Measurements from ENCODE around the gene DCDC2C. TPM values are rescaled to one million over a fixed set of nuclear protein-coding genes. Genes with fewer than 3 reads are reported as not detected.
"Not testable (repeated sequence)": the region's sequence is repeated elsewhere in the genome, so short reads cannot be mapped to it uniquely, and the experiment has no call there.

Gene DCDC2C
- total RNA-seq, 1 experiment from 2014 or later = not detected

DNA sequence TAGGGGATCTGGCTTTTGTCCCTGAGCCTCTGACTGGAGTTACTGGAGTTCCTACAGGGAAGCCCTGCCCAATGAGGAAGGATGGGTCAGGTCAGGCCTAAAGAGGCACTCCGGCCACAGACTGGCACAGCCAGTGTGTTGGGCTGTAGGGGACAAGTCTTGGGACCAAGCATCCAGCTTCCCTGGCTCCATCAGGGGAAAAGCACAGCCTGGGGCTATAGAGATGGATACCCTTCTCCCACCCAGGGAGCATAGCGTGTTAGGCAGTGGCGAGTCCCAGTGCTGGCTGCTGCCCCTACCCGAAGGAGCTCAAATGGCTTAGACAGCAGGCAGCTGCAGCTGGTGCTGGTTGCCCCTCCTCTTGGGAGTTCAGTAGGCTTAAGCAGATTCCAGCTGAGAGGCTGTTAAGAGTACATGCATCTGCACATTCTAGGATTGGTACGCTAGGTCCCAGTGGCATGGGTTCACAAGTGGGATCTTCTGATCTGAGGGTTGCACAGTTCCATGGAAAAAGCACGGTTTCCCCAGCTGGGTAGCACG lies 111.4 kb downstream of the DCDC2C start:
- no peak overlapping the region for H3K27ac Mint-ChIP-seq (ENCODE audit: low read depth, unreplicated experiment)
- BruUV-seq (replicated peaks) = no TSS peak
- peaks cover 30% of the 10 kb centered on the region for H3K9me3 Mint-ChIP-seq (ENCODE audit: unreplicated experiment)
- intact Hi-C loops (cut with micrococcal nuclease) = no loop called here
- H3K4me3 Mint-ChIP-seq (ENCODE audit: unreplicated experiment) = no peak overlapping the region
- no peaks in the 10 kb centered on the region for H3K36me3 Mint-ChIP-seq (ENCODE audit: insufficient read depth, unreplicated experiment)
- no peaks in the 10 kb centered on the region for H3K4me1 Mint-ChIP-seq (ENCODE audit: insufficient read depth, unreplicated experiment)
- H3K27me3 Mint-ChIP-seq (ENCODE audit: insufficient read depth, unreplicated experiment) = peaks cover 5% of the 10 kb centered on the region
- TF ChIP-seq, protein P1, sequence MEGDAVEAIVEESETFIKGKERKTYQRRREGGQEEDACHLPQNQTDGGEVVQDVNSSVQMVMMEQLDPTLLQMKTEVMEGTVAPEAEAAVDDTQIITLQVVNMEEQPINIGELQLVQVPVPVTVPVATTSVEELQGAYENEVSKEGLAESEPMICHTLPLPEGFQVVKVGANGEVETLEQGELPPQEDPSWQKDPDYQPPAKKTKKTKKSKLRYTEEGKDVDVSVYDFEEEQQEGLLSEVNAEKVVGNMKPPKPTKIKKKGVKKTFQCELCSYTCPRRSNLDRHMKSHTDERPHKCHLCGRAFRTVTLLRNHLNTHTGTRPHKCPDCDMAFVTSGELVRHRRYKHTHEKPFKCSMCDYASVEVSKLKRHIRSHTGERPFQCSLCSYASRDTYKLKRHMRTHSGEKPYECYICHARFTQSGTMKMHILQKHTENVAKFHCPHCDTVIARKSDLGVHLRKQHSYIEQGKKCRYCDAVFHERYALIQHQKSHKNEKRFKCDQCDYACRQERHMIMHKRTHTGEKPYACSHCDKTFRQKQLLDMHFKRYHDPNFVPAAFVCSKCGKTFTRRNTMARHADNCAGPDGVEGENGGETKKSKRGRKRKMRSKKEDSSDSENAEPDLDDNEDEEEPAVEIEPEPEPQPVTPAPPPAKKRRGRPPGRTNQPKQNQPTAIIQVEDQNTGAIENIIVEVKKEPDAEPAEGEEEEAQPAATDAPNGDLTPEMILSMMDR (IDR thresholded peaks at IDR 0.05; ENCODE audit: unreplicated experiment) = no peak
- ChIA-PET CTCF (interaction anchor here (0.6 to 1.1 kb wide), 2 partner anchors 11 to 147 kb away, joined by 3 to 6 read pairs; no protein-coding TSS in a partner anchor), POLR2A (interaction anchor here (0.6 to 0.7 kb wide), 2 partner anchors 20 to 84 kb away, joined by 3 read pairs; no protein-coding TSS in a partner anchor)
- DNase-seq (ENCODE audit: unreplicated experiment) = no peak

DNA sequence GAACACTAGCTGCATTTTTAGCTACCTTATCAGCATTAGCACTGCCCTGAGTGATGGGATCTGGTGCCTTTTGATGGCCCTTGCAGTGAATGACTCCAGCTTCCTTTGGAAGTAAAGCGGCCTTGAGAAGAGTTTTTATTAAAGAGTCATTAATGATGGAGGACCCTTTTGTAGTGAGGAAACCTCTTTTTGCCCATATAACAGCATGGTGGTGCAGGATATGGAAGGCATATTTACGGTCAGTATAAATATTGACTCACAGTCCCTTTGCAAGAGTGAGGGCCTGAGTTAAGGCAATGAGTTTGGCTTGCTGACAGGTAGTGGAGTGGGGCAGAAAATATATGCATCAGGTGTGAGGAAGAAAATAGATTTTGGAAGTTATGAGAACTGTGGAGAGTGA lies 113.8 kb downstream of the DCDC2C start:
- H3K4me1 Mint-ChIP-seq (ENCODE audit: insufficient read depth, unreplicated experiment); DNase-seq (ENCODE audit: unreplicated experiment); H3K36me3 Mint-ChIP-seq (ENCODE audit: insufficient read depth, unreplicated experiment); BruUV-seq (replicated peaks); H3K27ac Mint-ChIP-seq (ENCODE audit: low read depth, unreplicated experiment); intact Hi-C loops (cut with micrococcal nuclease); H3K27me3 Mint-ChIP-seq (ENCODE audit: insufficient read depth, unreplicated experiment); H3K4me3 Mint-ChIP-seq (ENCODE audit: unreplicated experiment); POLR2A ChIA-PET: not testable (repeated sequence)
- CTCF ChIA-PET = interaction anchor here (0.6 kb wide), 1 partner anchor 387 kb away, joined by 3 read pairs; no protein-coding TSS in a partner anchor
- H3K9me3 Mint-ChIP-seq (ENCODE audit: unreplicated experiment) = peaks cover 27% of the 10 kb centered on the region

DNA sequence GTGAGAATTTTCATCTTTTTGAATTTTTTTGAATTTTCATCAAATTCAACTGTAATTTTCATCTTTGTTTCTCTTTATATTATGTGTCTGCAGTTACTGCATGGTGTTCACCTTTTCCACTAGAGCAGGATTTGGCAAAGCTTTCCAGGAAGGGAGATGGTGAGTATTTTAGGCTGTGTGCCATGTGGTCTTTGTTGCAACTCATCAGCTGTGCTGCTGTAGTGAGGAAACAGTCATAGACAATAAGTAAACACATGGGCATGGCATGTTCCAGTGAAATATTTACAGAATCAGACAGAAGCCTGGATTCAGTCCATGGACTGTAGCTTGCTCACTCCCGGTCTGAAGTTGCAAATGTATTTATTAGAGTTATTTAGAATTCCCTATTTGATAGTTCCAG lies 120.4 kb downstream of the DCDC2C start:
- Mint-ChIP-seq H3K9me3 (ENCODE audit: unreplicated experiment) (peaks cover 22% of the 10 kb centered on the region), H3K27me3 (ENCODE audit: insufficient read depth, unreplicated experiment) (peaks cover 8% of the 10 kb centered on the region), H3K27ac (ENCODE audit: low read depth, unreplicated experiment) (no peak overlapping the region), H3K36me3 (ENCODE audit: insufficient read depth, unreplicated experiment) (no peaks in the 10 kb centered on the region), H3K4me3 (ENCODE audit: unreplicated experiment) (no peak overlapping the region), H3K4me1 (ENCODE audit: insufficient read depth, unreplicated experiment) (peaks cover 18% of the 10 kb centered on the region)
- DNase-seq (ENCODE audit: unreplicated experiment) = peak; percentile 91
- intact Hi-C loops (cut with micrococcal nuclease) = no loop called here
- ChIA-PET CTCF (interaction anchor here (0.5 to 2.8 kb wide), 4 partner anchors 45 to 1999 kb away, joined by 3 to 15 read pairs (median 6); no protein-coding TSS in a partner anchor), POLR2A (interaction anchor here (0.6 to 2.9 kb wide), 3 partner anchors 16 to 96 kb away, joined by 3 to 11 read pairs (median 4); no protein-coding TSS in a partner anchor)
- TF ChIP-seq, protein P1 (IDR thresholded peaks at IDR 0.05; ENCODE audit: unreplicated experiment) = no peak
- no TSS peak for BruUV-seq (replicated peaks)

DNA sequence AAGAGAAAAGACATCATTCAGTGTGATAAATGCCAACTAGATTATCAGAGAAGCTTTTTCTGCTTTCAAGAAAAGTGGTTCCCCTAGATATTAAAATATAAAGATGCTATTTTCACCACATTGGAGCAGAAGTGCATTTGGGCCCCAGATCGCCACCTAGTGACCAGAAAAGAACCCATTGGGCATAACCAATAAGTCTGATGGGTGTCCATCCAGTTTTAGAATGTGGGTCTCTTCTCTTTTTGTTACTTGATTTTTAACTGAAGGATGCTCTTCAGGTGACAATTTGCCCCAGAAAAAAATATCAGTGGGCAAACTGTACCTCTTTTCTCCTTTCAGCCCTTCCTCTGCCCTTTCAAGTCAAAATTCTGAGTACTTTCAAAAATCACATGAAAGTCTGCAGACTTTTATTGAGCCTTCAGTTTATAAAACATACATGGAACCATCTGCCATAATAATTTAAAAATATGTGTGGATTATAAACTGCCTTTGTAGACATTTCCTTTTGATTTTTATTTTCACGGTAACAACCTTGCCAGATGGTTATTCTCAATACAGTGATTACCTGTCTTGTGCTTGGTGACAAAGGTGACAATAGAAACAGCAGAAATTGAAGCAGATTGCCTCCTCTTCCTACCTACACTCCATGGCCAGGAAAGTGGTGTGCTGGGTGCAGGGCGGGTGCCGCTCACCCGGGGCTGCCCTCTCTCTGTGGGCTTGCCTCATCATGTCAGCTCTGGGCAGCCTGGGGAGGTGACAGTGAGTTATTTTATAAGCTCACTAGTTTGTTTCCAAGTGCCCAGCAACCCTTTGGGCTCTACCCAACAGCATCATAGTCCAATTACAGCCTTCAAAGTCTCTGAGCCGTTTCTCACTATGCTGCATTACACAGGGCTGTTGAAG lies 124.5 kb downstream of the DCDC2C start:
- intact Hi-C loops (cut with micrococcal nuclease) = loop anchor here (1.0 to 2.0 kb wide), 2 partner anchors 90 to 99 kb away; no protein-coding TSS in a partner anchor
- peak; percentile 70 for DNase-seq (ENCODE audit: unreplicated experiment)
- TF ChIP-seq, protein P1 (IDR thresholded peaks at IDR 0.05; ENCODE audit: unreplicated experiment) = peak; percentile 55
- Mint-ChIP-seq H3K9me3 (ENCODE audit: unreplicated experiment) (peaks cover 9% of the 10 kb centered on the region), H3K4me1 (ENCODE audit: insufficient read depth, unreplicated experiment) (peaks cover 23% of the 10 kb centered on the region), H3K27ac (ENCODE audit: low read depth, unreplicated experiment) (no peak overlapping the region), H3K36me3 (ENCODE audit: insufficient read depth, unreplicated experiment) (no peaks in the 10 kb centered on the region), H3K27me3 (ENCODE audit: insufficient read depth, unreplicated experiment) (no peaks in the 10 kb centered on the region), H3K4me3 (ENCODE audit: unreplicated experiment) (no peak overlapping the region)
- POLR2A ChIA-PET = interaction anchor here (1.1 kb wide), 1 partner anchor 88 kb away, joined by 3 read pairs; no protein-coding TSS in a partner anchor
- CTCF ChIA-PET = interaction anchor here (0.5 to 4.0 kb wide), 15 partner anchors 17 to 1083 kb away, joined by 3 to 59 read pairs (median 5); no protein-coding TSS in a partner anchor
- BruUV-seq (replicated peaks) = no TSS peak

All from MCF 10A (cell line).